GM18861 (cell line): ENCODE data around the gene GABBR2.

Source experiments
- ATAC-seq: cut with Tn5 transposase; IDR thresholded peaks from one replicate; pipeline ENCODE4 v1.9.1; 2021; ENCODE audit not compliant: unreplicated experiment

The GABBR2 gene

GRCh38 chr9:98413084-98413483, 295.7 kb downstream of the GABBR2 start:
- ATAC-seq, result no peak

- no peak for ATAC-seq
These were observed 296.5 kb downstream of the GABBR2 start for GRCh38 chr9:98412101-98412842.

- no peak for ATAC-seq
These were observed 298.5 kb downstream of the GABBR2 start for GRCh38 chr9:98410185-98410697.

GRCh38 chr9:98409719-98410118, 299.0 kb downstream of the GABBR2 start:
- no peak for ATAC-seq

- no peak for ATAC-seq
These were observed 302.3 kb downstream of the GABBR2 start for GRCh38 chr9:98406469-98406868.

GRCh38 chr9:98404237-98404636, 304.5 kb downstream of the GABBR2 start:
- ATAC-seq, result no peak

GRCh38 chr9:98403715-98404114, 305.0 kb downstream of the GABBR2 start:
- no peak for ATAC-seq

- ATAC-seq, result no peak
These were observed 306.5 kb downstream of the GABBR2 start for GRCh38 chr9:98402019-98402840.

- ATAC-seq, result no peak
These were observed 307.4 kb downstream of the GABBR2 start for GRCh38 chr9:98401140-98402018.

GRCh38 chr9:98399950-98400683, 308.6 kb downstream of the GABBR2 start:
- no peak for ATAC-seq

GRCh38 chr9:98396656-98397055, 312.1 kb downstream of the GABBR2 start:
- no peak for ATAC-seq

- no peak for ATAC-seq
These were observed 312.5 kb downstream of the GABBR2 start for GRCh38 chr9:98396236-98396635.

GRCh38 chr9:98391867-98392266, 316.9 kb downstream of the GABBR2 start:
- no peak for ATAC-seq

GRCh38 chr9:98391406-98391805, 317.3 kb downstream of the GABBR2 start:
- ATAC-seq, result no peak

GRCh38 chr9:98385751-98386150, 323.0 kb downstream of the GABBR2 start:
- no peak for ATAC-seq

- ATAC-seq, result no peak
These were observed 325.0 kb downstream of the GABBR2 start for GRCh38 chr9:98383758-98384157.

- ATAC-seq, result peak; percentile 68
These were observed 327.2 kb downstream of the GABBR2 start for GRCh38 chr9:98381311-98382103.

GRCh38 chr9:98380065-98380681, 328.6 kb downstream of the GABBR2 start:
- ATAC-seq, result peak; percentile 34

GRCh38 chr9:98379572-98379971, 329.2 kb downstream of the GABBR2 start:
- no peak for ATAC-seq
